SK-N-SH treated with all-trans-retinoic acid at 6 μM for 48 hours (cell line): ENCODE results near the gene UBAP1L.

Experiments used
- ATAC-seq: fragments of 200-7000 bp; cut with Tn5 transposase; 3 replicates; pipeline ENCODE4 v1.9.1; 2020; ENCODE audit warnings: mild to moderate bottlenecking, moderate library complexity
- ARNTL ChIP-seq: fragments of 450-650 bp; formaldehyde crosslinking; IDR thresholded peaks from 2 replicates; pipeline ENCODE4 v1.5.0; 2020; ENCODE audit warnings: low read depth, mild to moderate bottlenecking, moderate library complexity, borderline replicate concordance
- BACH2 ChIP-seq: fragments of 250-450 bp; sonication (Bioruptor Pico); IDR thresholded peaks from 2 replicates; pipeline ENCODE4 v1.9.0; 2021; ENCODE audit warnings: mild to moderate bottlenecking, borderline replicate concordance
- CREB5 ChIP-seq: fragments of 250-450 bp; sonication (Bioruptor Pico); IDR thresholded peaks from 2 replicates; pipeline ENCODE4 v1.5.1; 2020; ENCODE audit warnings: low read depth, mild to moderate bottlenecking, moderate library complexity
- CSDC2 ChIP-seq: fragments of 250-450 bp; sonication (Bioruptor Pico); IDR thresholded peaks from 2 replicates; pipeline ENCODE4 v1.5.0; 2020; ENCODE audit warnings: mild to moderate bottlenecking, moderate library complexity
- CSRNP3 ChIP-seq: fragments of 250-450 bp; sonication (Bioruptor Pico); IDR thresholded peaks from 2 replicates; pipeline ENCODE4 v1.5.1; 2021; ENCODE audit warnings: mild to moderate bottlenecking, moderate library complexity
- ESRRG ChIP-seq: fragments of 250-450 bp; sonication (Bioruptor Pico); IDR thresholded peaks from 2 replicates; pipeline ENCODE4 v1.6.1; 2021; ENCODE audit warnings: mild to moderate bottlenecking
- ISL1 ChIP-seq: fragments of 250-450 bp; sonication (Bioruptor Pico); IDR thresholded peaks from 2 replicates; pipeline ENCODE4 v2.1.2; 2022; ENCODE audit warnings: mild to moderate bottlenecking, moderate library complexity
- OSR1 ChIP-seq: fragments of 250-450 bp; sonication (Bioruptor Pico); IDR thresholded peaks from 2 replicates; pipeline ENCODE4 v1.8.0; 2022; ENCODE audit warnings: moderate library complexity, mild to moderate bottlenecking, inconsistent platforms
- PATZ1 ChIP-seq: fragments of 250-450 bp; sonication (Bioruptor Pico); IDR thresholded peaks from 2 replicates; pipeline ENCODE4 v1.8.0; 2020; ENCODE audit warnings: mild to moderate bottlenecking, moderate library complexity, borderline replicate concordance
- PPARA ChIP-seq: fragments of 250-450 bp; sonication (Bioruptor Pico); IDR thresholded peaks from 2 replicates; pipeline ENCODE4 v1.5.0; 2020; ENCODE audit warnings: mild to moderate bottlenecking, borderline replicate concordance
- RARB ChIP-seq: fragments of 250-450 bp; sonication (Bioruptor Pico); IDR thresholded peaks from 2 replicates; pipeline ENCODE4 v1.8.0; 2021; ENCODE audit warnings: mild to moderate bottlenecking, moderate library complexity
- SNAI2 ChIP-seq: fragments of 250-450 bp; sonication (Bioruptor Pico); IDR thresholded peaks from 2 replicates; pipeline ENCODE4 v1.5.0; 2020; ENCODE audit warnings: mild to moderate bottlenecking, moderate library complexity
- TOX ChIP-seq: fragments of 250-450 bp; sonication (Bioruptor Pico); IDR thresholded peaks from 2 replicates; pipeline ENCODE4 v1.8.0; 2021; ENCODE audit warnings: mild to moderate bottlenecking, moderate library complexity, borderline replicate concordance
- TSHZ2 ChIP-seq: fragments of 250-450 bp; sonication (Bioruptor Pico); IDR thresholded peaks from 2 replicates; pipeline ENCODE4 v1.5.0; 2020; ENCODE audit warnings: mild to moderate bottlenecking, moderate library complexity
- ZC3H10 ChIP-seq: fragments of 250-450 bp; sonication (Bioruptor Pico); IDR thresholded peaks from 2 replicates; pipeline ENCODE4 v1.5.1; 2021; ENCODE audit warnings: mild to moderate bottlenecking, moderate library complexity
- ZFP3 ChIP-seq: fragments of 250-450 bp; sonication (Bioruptor Pico); IDR thresholded peaks from 2 replicates; pipeline ENCODE4 v1.5.0; 2020; ENCODE audit warnings: mild to moderate bottlenecking, moderate library complexity
- ZFP30 ChIP-seq: fragments of 450-650 bp; formaldehyde crosslinking; IDR thresholded peaks from 2 replicates; pipeline ENCODE4 v1.5.0; 2022; ENCODE audit warnings: mild to moderate bottlenecking, moderate library complexity
- ZNF565 ChIP-seq: fragments of 450-650 bp; formaldehyde crosslinking; conservative IDR thresholded peaks from 2 replicates; pipeline ENCODE4 v1.5.0; 2020; ENCODE audit warnings: low read depth, mild to moderate bottlenecking, moderate library complexity
- ZNF70 ChIP-seq: fragments of 450-650 bp; formaldehyde crosslinking; IDR thresholded peaks from 2 replicates; pipeline ENCODE4 v1.5.0; 2020; ENCODE audit warnings: mild to moderate bottlenecking, moderate library complexity
- ZNF8 ChIP-seq: fragments of 450-650 bp; formaldehyde crosslinking; IDR thresholded peaks from 2 replicates; pipeline ENCODE4 v1.5.0; 2020; ENCODE audit warnings: mild to moderate bottlenecking, moderate library complexity

The UBAP1L gene

GRCh38 chr15:65087873-65088642 lies 26.9 kb downstream of the UBAP1L start (continued):
- TF ChIP-seq CREB5 (CRISPR knock-in tag) (no peak), ESRRG (CRISPR knock-in tag) (no peak), TOX (CRISPR knock-in tag) (no peak), CSRNP3 (CRISPR knock-in tag) (no peak)

GRCh38 chr15:65087411-65087810 lies 27.6 kb downstream of the UBAP1L start:
- no peak for TF ChIP-seq OSR1 (CRISPR knock-in tag)
- TF ChIP-seq CSRNP3 (CRISPR knock-in tag), result no peak
- no peak for TF ChIP-seq PPARA
- TF ChIP-seq SNAI2 (CRISPR knock-in tag), result no peak
- TF ChIP-seq ARNTL (CRISPR knock-in tag), result no peak
- no peak for TF ChIP-seq PATZ1 (CRISPR knock-in tag)
- no peak for TF ChIP-seq ZC3H10 (CRISPR knock-in tag)
- TF ChIP-seq ISL1 (CRISPR knock-in tag), result no peak
- TF ChIP-seq TOX (CRISPR knock-in tag), result no peak
- TF ChIP-seq ZFP30 (CRISPR knock-in tag), result no peak
- no peak for TF ChIP-seq RARB
- TF ChIP-seq ZNF565 (CRISPR knock-in tag), result no peak
- no peak for TF ChIP-seq ZNF70 (CRISPR knock-in tag)
- no peak for TF ChIP-seq ZNF8 (CRISPR knock-in tag)
- TF ChIP-seq CREB5 (CRISPR knock-in tag), result no peak
- no peak for TF ChIP-seq CSDC2 (CRISPR knock-in tag)
- TF ChIP-seq ZFP3 (CRISPR knock-in tag), result no peak
- no peak for TF ChIP-seq BACH2 (CRISPR knock-in tag)
- TF ChIP-seq TSHZ2 (CRISPR knock-in tag), result no peak
- no peak; the same call in 2 of the 3 replicates for ATAC-seq
